ENCODE results near the gene ZNF488.

- TF ChIP-seq POLR2A (IDR thresholded peaks at IDR 0.05) (no peak), CTCF (IDR thresholded peaks at IDR 0.05) (no peak)
Measured at GRCh38 chr10:47397256-47397655, 13.2 kb upstream of the ZNF488 start.
